Stimulated activated CD4-positive, alpha-beta T cell treated with anti-CD3 and anti-CD28 coated beads, TNF-alpha, amount 100 ng/mL, for 1 hour (primary cell): Measurements from ENCODE around the gene SBDS.

Experiments used
- DNase-seq, 3 donors: peaks; one replicate each; pipeline ENCODE4 v3.0.0-alpha.2; 2020; ENCODE audit warnings: low read depth in 3 of 3, low spot score in 1 of 3

Gene SBDS

GRCh38 chr7:66948480-66949109 lies 46.8 kb downstream of the SBDS start:
- DNase-seq: no peak

GRCh38 chr7:66946545-66946944 lies 48.8 kb downstream of the SBDS start:
- no peak for DNase-seq

DNA sequence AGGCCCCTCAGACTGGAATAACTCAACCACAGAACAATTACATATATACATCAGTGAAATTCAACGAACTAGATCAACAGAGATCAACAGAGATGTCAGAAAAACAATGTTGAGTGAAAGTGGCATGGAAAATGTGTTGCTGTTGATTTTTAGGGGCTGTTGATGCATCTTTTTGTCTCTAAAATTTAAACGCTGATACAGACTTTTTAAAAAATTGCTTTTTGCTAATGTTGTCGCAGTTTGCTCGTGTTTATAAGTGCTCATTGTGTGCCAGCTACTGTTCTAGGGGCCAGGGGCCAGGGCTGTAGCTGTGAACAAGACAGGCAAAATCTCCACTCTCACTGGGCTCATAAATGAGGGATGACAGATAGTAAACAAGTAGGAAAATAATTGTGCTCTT lies 56.1 kb downstream of the SBDS start:
- DNase-seq: no peak

- DNase-seq: no peak
These were observed 57.4 kb downstream of the SBDS start for GRCh38 chr7:66937940-66938339.
